ENCODE measurements around the gene ADD2. TPM values are rescaled to one million over a fixed set of nuclear protein-coding genes. Genes with fewer than 3 reads are reported as not detected.

The ADD2 gene
- total RNA-seq, 1 experiment from 2014 or later: 124 TPM

DNA sequence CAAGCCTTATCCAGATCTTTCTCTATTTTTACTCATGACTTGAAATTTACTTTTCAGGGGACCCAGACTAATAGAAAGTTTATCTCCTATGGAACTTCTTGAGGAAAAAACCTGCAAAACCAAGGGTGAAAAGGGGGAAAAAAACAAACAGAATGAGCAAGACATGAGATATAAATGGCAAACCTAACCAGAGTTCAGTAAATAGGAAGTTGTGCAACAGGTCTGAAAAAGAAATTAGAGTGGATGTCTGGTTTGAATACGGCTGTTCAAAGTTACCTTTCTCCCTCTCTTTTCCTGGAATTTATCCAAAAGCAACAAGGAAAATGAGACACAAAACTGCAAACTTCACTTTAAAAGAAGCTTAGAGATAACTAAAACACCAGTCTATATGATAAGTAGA lies 135.6 kb downstream of the ADD2 start:
- Histone ChIP-seq H4K8ac (replicated peaks; ENCODE audit: insufficient read length, low read depth, low read length) (no peak overlapping the region), H3K9ac (ENCODE audit: extremely low read depth, insufficient read length, low read length) (no peak overlapping the region), H2AK5ac (ENCODE audit: insufficient read length, low read length) (no peak overlapping the region), H3K18ac (ENCODE audit: insufficient read length, low read depth, low read length) (no peak overlapping the region), H3K4me2 (ENCODE audit: insufficient read depth, insufficient read length, low read length) (no peak overlapping the region), H2BK120ac (ENCODE audit: low read depth, low read length, poor library complexity, severe bottlenecking) (no peak overlapping the region), H3K27me3 (ENCODE audit: insufficient read depth, low read length) (no peaks in the 10 kb centered on the region), H3K23me2 (ENCODE audit: insufficient read length, low read depth, low read length, poor library complexity, severe bottlenecking) (no peaks in the 10 kb centered on the region), H3K9me3 (ENCODE audit: control insufficient read depth, low read depth, low read length) (no peaks in the 10 kb centered on the region), H3K79me1 (ENCODE audit: insufficient read depth, low read depth, low read length, poor library complexity, severe bottlenecking) (no peaks in the 10 kb centered on the region), H3K23ac (ENCODE audit: insufficient read length, low read depth, low read length) (no peak overlapping the region), H3K4me1 (ENCODE audit: insufficient read depth, low read length) (no peaks in the 10 kb centered on the region; the same call in 1 of the 2 replicates), H3K79me2 (ENCODE audit: insufficient read depth, low read length) (no peaks in the 10 kb centered on the region), H4K91ac (ENCODE audit: insufficient read length, low read depth, low read length) (no peak overlapping the region), H2BK20ac (ENCODE audit: low read depth, low read length, poor library complexity, severe bottlenecking) (no peak overlapping the region), H3K14ac (ENCODE audit: insufficient read depth, low read length) (no peak overlapping the region), H2BK5ac (ENCODE audit: insufficient read length, low read length) (no peak overlapping the region), H3K56ac (ENCODE audit: insufficient read length, low read depth, low read length) (no peak overlapping the region), H4K5ac (ENCODE audit: insufficient read length, low read depth, low read length) (no peak overlapping the region), H4K20me1 (ENCODE audit: control insufficient read depth, insufficient read depth, insufficient read length) (no peaks in the 10 kb centered on the region), H2BK12ac (ENCODE audit: insufficient read length, low read depth, low read length) (no peak overlapping the region), H2AFZ (ENCODE audit: low read length) (no peak overlapping the region), H2BK15ac (ENCODE audit: low read depth, low read length) (no peak overlapping the region), H3K27ac (ENCODE audit: insufficient read length, low read depth, low read length) (no peak overlapping the region), H3K4ac (ENCODE audit: low read depth, low read length) (no peak overlapping the region), H3T11ph (ENCODE audit: low read length) (no peak overlapping the region)
- H3K36me3 Mint-ChIP-seq (ENCODE audit: insufficient read depth in 1 of 3, low read depth in 3 of 3): peaks cover 8 to 29% (median 15%) of the 10 kb centered on the region in 3 experiments; a peak in 6 of 7 replicates
- TF ChIP-seq, protein P1, sequence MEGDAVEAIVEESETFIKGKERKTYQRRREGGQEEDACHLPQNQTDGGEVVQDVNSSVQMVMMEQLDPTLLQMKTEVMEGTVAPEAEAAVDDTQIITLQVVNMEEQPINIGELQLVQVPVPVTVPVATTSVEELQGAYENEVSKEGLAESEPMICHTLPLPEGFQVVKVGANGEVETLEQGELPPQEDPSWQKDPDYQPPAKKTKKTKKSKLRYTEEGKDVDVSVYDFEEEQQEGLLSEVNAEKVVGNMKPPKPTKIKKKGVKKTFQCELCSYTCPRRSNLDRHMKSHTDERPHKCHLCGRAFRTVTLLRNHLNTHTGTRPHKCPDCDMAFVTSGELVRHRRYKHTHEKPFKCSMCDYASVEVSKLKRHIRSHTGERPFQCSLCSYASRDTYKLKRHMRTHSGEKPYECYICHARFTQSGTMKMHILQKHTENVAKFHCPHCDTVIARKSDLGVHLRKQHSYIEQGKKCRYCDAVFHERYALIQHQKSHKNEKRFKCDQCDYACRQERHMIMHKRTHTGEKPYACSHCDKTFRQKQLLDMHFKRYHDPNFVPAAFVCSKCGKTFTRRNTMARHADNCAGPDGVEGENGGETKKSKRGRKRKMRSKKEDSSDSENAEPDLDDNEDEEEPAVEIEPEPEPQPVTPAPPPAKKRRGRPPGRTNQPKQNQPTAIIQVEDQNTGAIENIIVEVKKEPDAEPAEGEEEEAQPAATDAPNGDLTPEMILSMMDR (conservative IDR thresholded peaks at IDR 0.05): no peak
- no peak overlapping the region for H3K4me3 Mint-ChIP-seq
- H3K27me3 Mint-ChIP-seq (ENCODE audit: low read depth): no peaks in the 10 kb centered on the region
- no peak overlapping the region for H3K27ac Mint-ChIP-seq
- H3K4me1 Mint-ChIP-seq: peaks cover 3 to 14% of the 10 kb centered on the region in 2 experiments; a peak in 3 of 4 replicates
- DNase-seq: no peak
- peaks cover 32 to 33% of the 10 kb centered on the region in 2 experiments for H3K9me3 Mint-ChIP-seq
- no CpG with 5 or more reads among the region's 1 CpG for WGBS (ENCODE audit: extremely low coverage, insufficient read length, low lambda C conversion rate)

All from H9 (cell line).